Measurements from ENCODE around the gene NPIPA1.
"Not testable (repeated sequence)": the region's sequence is repeated elsewhere in the genome, so short reads cannot be mapped to it uniquely, and the experiment has no call there.

NPIPA1 gene

DNA sequence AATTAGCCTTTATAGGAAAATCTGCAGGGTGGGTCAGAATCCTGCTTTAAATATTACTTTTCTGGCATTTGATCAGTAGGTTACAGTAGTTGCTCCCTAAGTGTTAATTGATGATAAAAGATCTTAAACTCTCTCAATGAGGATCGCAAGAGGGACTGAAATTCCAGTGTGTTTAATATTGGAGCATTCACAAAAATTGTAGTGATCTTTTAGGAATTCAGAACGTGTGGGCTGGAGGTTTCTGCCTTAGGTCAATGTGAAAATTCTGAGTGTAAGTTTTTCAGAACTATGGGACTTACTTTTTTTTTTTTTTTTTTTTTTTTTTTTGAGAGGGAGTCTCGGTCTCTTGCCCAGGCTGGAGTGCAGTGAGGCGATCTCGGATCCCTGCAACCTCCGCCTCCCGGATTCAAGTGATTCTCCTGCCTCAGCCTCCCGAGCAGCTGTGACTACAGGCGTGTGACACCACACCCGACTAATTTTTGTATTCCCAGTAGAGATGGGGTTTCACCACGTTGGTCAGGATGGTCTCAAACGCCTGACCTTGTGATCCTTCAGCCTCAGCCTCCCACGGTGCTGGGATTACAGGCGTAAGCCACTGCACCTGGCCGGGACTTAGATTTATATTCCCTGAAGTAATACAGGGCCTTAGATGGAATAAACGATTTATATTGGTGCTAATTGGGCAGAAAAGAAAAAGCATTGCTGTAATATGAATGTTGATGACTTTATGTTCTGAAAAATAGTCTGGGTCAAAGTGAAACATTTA is 39.9 kb downstream of the NPIPA1 start:
- DNase-seq (ENCODE audit: low spot score); in situ Hi-C loops (cut with MboI; ENCODE audit: low sequenced_read_pairs, unreplicated experiment): not testable (repeated sequence)

DNA sequence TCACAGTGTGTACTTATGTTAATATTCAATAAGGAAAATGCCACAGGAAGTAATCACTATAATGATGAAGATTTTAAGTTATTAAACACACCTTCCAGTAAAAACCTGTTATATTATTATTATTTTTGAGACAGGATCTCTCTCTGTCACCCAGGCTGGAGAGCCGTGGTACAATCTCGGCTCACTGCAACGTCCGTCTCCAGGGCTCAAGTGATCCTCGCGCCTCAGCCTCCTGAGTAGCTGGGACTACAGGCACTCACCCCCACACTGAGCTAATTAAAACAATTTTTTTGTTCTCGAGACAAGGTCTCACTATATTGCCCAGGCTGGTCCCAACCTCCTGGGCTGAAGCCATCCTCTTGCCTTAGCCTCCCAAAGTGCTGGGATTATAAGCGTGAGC is 41.0 kb downstream of the NPIPA1 start:
- DNase-seq (ENCODE audit: low spot score); in situ Hi-C loops (cut with MboI; ENCODE audit: low sequenced_read_pairs, unreplicated experiment): not testable (repeated sequence)

- DNase-seq (ENCODE audit: low spot score); in situ Hi-C loops (cut with MboI; ENCODE audit: low sequenced_read_pairs, unreplicated experiment): not testable (repeated sequence)
Measured at GRCh38 chr16:14978908-14979307, 41.7 kb downstream of the NPIPA1 start.

DNA sequence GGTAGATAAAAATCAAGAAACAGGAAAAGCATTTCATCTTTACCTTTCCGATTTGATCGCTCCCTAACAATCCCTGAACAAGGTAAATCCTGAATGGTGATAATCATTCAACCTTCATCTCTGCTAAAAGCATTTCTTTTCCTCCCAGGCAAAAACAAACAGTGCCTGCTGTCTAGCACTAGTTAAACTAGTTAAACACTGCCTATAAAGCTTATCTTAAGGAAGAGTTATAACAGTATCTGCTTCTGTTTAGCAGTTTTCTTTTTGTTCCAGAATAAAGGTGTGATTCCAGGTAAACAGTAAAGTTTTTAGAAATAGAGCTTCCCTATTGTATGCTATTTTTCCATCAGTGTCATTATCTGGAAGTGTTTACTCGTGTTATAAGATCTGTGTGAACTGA is 44.0 kb downstream of the NPIPA1 start:
- in situ Hi-C loops (cut with MboI; ENCODE audit: low sequenced_read_pairs, unreplicated experiment); DNase-seq (ENCODE audit: low spot score): not testable (repeated sequence)

DNA sequence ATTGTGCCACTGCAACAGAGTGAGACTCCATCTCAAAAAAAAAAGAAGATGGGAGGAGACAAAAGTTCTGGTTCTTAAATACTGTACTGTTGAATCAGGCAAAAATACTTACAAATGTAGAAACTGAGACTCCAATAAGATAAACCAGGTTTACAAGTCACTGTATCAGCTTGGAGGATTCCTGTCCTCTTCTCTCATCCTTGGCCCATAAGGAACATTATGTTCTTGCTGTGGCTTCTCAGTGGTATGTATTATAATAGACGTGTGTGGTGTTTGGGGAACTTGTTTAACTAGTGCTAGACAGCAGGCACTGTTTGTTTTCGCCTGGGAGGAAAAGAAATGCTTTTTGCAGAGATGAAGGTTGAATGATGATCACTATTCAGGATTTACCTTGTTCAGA is 45.3 kb downstream of the NPIPA1 start:
- in situ Hi-C loops (cut with MboI; ENCODE audit: low sequenced_read_pairs, unreplicated experiment); DNase-seq (ENCODE audit: low spot score): not testable (repeated sequence)

DNA sequence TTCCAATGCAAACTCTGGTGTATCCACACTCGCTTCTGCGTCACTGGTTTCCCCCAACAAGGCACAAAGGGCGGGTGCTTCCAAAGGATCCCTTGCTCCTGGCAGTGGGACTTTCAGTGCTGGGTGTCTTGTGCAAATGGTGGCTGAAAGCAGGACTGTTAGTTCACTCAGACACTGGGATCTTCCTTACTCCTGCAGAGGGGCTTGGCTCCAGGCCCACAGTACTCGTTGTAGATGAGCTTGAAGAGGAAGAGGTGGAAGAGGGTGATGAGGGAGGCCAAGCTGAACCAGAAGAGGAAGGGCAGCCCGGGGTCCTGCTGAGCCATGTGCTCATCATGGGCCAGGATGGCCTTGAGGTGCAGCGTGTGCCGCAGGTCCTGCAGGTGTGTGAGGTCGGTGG is 50.8 kb downstream of the NPIPA1 start:
- in situ Hi-C loops (cut with MboI; ENCODE audit: low sequenced_read_pairs, unreplicated experiment); DNase-seq (ENCODE audit: low spot score): not testable (repeated sequence)

- in situ Hi-C loops (cut with MboI; ENCODE audit: low sequenced_read_pairs, unreplicated experiment) = not testable (repeated sequence)
Measured at GRCh38 chr16:14988661-14989191, 51.5 kb downstream of the NPIPA1 start.

DNA sequence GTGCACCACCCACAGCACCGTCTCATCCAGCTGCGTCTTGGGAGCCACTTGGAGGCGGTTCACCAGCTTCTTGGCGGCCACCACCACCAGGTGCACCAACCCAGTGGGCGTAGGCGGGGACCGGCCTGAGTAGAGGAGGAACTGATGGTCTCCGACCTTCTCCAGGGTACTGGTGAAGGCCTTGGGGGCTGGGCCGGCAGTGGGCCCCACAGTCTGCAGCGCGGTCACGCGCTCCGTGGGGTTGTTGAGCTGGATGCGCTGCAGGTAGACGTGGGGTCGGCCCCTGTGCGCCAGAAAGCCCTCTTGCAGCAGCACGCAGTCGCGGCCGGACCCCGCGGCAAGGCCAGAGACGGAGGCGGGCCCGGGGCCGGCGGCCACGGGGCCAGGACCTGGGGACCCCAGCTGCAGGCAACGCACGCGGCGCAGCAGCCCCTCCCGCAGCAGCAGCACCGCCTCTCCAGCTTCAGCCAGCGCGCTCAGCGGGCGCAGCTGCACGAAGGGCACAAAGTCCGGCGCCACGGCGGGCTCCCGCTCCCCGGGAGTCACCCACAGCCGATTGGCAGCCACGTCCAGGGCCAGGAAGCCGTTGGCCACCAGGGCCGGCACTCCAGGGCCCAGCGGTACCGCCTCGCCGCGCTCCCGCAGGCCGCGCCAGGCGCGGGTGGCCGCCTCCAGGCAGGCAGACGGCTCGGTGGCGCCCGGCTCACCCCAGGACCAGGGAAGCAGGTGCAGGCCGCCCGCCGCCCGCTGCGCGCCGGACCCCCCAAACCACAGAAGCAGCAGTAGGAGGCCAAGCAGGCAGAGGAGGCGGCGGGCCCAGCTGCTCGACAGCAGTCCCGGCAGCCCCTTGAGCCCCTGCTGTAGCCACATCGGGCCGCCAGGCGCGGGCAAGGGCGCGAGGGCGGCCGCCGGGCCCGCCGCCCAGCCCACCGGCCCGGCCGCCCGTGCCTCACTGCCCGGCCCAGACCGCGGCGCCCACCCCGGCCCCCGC is 52.3 kb downstream of the NPIPA1 start:
- DNase-seq (ENCODE audit: low spot score); in situ Hi-C loops (cut with MboI; ENCODE audit: low sequenced_read_pairs, unreplicated experiment): not testable (repeated sequence)

More at GRCh38 chr16:14988661-14989191, 51.5 kb downstream of the NPIPA1 start:
- peak; percentile 48 for DNase-seq (ENCODE audit: low spot score)

DNA sequence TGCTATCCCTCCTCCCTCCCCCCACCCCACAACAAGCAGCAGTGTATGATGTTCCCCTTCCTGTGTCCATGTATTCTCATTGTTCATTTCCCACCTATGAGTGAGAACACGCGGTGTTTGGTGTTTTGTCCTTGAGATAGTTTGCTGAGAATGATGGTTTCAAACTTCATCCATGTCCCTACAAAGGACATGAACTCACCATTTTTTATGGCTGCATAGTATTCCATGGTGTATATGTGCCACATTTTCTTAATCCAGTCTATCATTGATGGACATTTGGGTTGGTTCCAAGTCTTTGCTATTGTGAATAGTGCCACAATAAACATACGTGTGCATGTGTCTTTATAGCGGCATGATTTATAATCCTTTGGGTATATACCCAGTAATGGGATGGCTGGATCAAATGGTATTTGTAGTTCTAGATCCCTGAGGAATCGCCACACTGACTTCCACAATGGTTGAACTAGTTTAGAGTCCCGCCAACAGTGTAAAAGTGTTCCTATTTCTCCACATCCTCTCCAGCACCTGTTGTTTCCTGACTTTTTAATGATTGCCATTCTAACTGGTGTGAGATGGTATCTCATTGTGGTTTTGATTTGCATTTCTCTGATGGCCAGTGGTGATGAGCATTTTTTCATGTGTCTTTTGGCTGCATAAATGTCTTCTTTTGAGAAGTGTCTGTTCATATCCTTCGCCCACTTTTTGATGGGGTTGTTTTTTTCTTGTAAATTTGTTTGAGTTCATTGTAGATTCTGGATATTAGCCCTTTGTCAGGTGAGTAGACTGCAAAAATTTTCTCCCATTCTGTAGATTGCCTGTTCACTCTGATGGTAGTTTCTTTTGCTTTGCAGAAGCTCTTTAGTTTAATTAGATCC is 56.3 kb downstream of the NPIPA1 start:
- in situ Hi-C loops (cut with MboI; ENCODE audit: low sequenced_read_pairs, unreplicated experiment); DNase-seq (ENCODE audit: low spot score): not testable (repeated sequence)

- in situ Hi-C loops (cut with MboI; ENCODE audit: low sequenced_read_pairs, unreplicated experiment) = not testable (repeated sequence)
Measured at GRCh38 chr16:14996702-14997101, 59.5 kb downstream of the NPIPA1 start.

DNA sequence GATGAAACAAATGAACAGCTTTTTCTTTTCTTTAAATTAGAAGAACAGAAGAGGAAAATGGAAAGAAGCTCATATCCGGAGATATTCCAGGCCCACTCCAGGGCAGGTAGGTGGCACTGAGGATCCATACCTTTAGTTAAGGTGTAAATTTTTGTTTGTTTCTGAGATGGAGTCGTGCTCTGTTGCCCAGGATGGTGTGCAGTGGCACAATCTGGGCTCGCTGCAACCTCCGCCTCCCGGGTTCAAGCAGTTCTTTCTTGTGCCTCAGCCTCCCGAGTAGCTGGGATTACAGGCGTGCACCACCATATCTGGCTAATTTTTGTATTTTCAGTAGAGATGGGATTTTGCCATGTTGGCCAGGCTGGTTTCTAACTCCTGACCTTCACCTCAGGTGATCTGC is 61.1 kb downstream of the NPIPA1 start:
- DNase-seq (ENCODE audit: low spot score); in situ Hi-C loops (cut with MboI; ENCODE audit: low sequenced_read_pairs, unreplicated experiment): not testable (repeated sequence)

More at GRCh38 chr16:14996702-14997101, 59.5 kb downstream of the NPIPA1 start:
- DNase-seq (ENCODE audit: low spot score) = not testable (repeated sequence)

GRCh38 chr16:14999845-15000244 is 62.6 kb downstream of the NPIPA1 start:
- DNase-seq (ENCODE audit: low spot score); in situ Hi-C loops (cut with MboI; ENCODE audit: low sequenced_read_pairs, unreplicated experiment): not testable (repeated sequence)
